Erythroblast (primary cell): ENCODE measurements around the gene ATXN8OS.

ENCODE experiments used
- GATA1 ChIP-seq: IDR thresholded peaks from 2 replicates; pipeline ENCODE4 v1.6.1; 2011; ENCODE audit warnings: low read depth, mild to moderate bottlenecking, control low read depth, low read length, moderate library complexity
- POLR2A ChIP-seq: IDR thresholded peaks from 2 replicates; pipeline ENCODE4 v1.6.1; 2011; ENCODE audit warnings: mild to moderate bottlenecking, low read length

GRCh38 chr13:70173598-70173959 lies 66.0 kb downstream of the ATXN8OS start:
- TF ChIP-seq POLR2A (no peak), GATA1 (no peak)
